Keratinocyte (primary cell): Measurements from ENCODE around the gene GCM1. TPM values are rescaled to one million over a fixed set of nuclear protein-coding genes. Genes with fewer than 3 reads are reported as not detected.

Source experiments
- DNase-seq: peaks from one replicate; pipeline ENCODE4 v3.0.0-alpha.2; 2011; ENCODE audit warnings: low read depth, missing footprints, low spot score
- FAIRE-seq: peaks from 2 replicates; lab custom pipeline; 2011; peaks lifted over from hg19 to GRCh38; lab: Jason Lieb, UNC
- H2AFZ ChIP-seq: 2 replicates; pipeline ENCODE4 v1.6.0; 2012; ENCODE audit warnings: low read length, control low read depth, inconsistent platforms; ENCODE audit not compliant: control insufficient read depth
- H3K27ac ChIP-seq: 2 replicates; pipeline ENCODE4 v1.5.1; 2011; ENCODE audit warnings: low read length; ENCODE audit not compliant: control insufficient read depth, insufficient read depth
- H3K27me3 ChIP-seq: 3 replicates; pipeline ENCODE4 v1.6.0; 2011; ENCODE audit warnings: low read length; ENCODE audit not compliant: control insufficient read depth, insufficient read depth; ENCODE audit errors: extremely low read depth
- H3K36me3 ChIP-seq, 2 experiments: 2 replicates in 1 of 2; 3 replicates in 1 of 2; pipeline ENCODE4 v1.5.1; 2011; ENCODE audit warnings: low read length in 2 of 2, mild to moderate bottlenecking in 1 of 2; ENCODE audit not compliant: control insufficient read depth in 2 of 2, insufficient read depth in 2 of 2; ENCODE audit errors: extremely low read depth in 1 of 2
- H3K4me1 ChIP-seq: 3 replicates; pipeline ENCODE4 v1.5.1; 2011; ENCODE audit warnings: low read length; ENCODE audit not compliant: control insufficient read depth, insufficient read depth; ENCODE audit errors: extremely low read depth
- H3K4me2 ChIP-seq: 3 replicates; pipeline ENCODE4 v1.6.0; 2011; ENCODE audit warnings: low read depth, low read length; ENCODE audit not compliant: control insufficient read depth, insufficient read depth; ENCODE audit errors: extremely low read depth
- H3K4me3 ChIP-seq, 3 experiments: fragments of 200-600 bp in 1 of 3; sonication (generic) in 1 of 3; 2 replicates in 2 of 3; 3 replicates in 1 of 3; pipeline ENCODE4 v1.5.1; 2011 to 2016; ENCODE audit warnings: low read length in 3 of 3, mild to moderate bottlenecking in 3 of 3, control low read depth in 2 of 3, inconsistent platforms in 1 of 3, low read depth in 1 of 3, mixed read lengths in 1 of 3, mixed run types in 1 of 3, moderate library complexity in 1 of 3; ENCODE audit not compliant: control insufficient read depth in 2 of 3, insufficient read depth in 2 of 3; ENCODE audit errors: extremely low read depth in 1 of 3
- H3K79me2 ChIP-seq: 2 replicates; pipeline ENCODE4 v1.6.0; 2012; ENCODE audit warnings: low read length; ENCODE audit not compliant: control insufficient read depth, insufficient read depth
- H3K9ac ChIP-seq: 3 replicates; pipeline ENCODE4 v1.6.0; 2011; ENCODE audit warnings: low read length; ENCODE audit not compliant: control insufficient read depth, insufficient read depth; ENCODE audit errors: extremely low read depth
- H3K9me1 ChIP-seq: 3 replicates; pipeline ENCODE4 v1.6.0; 2011; ENCODE audit warnings: low read length; ENCODE audit not compliant: control insufficient read depth, insufficient read depth; ENCODE audit errors: extremely low read depth
- H3K9me3 ChIP-seq: 2 replicates; pipeline ENCODE4 v1.5.1; 2012; ENCODE audit warnings: low read depth, low read length; ENCODE audit not compliant: control insufficient read depth
- H4K20me1 ChIP-seq: 3 replicates; pipeline ENCODE4 v1.6.0; 2011; ENCODE audit warnings: low read length; ENCODE audit not compliant: control insufficient read depth, insufficient read depth; ENCODE audit errors: extremely low read depth
- EZH2 ChIP-seq: IDR thresholded peaks from one replicate; pipeline ENCODE4 v1.6.1; 2012; ENCODE audit warnings: inconsistent platforms, mild to moderate bottlenecking, low read length, moderate library complexity
- dilution Hi-C: fragments of 300-500 bp; cut with MboI; formaldehyde crosslinking; loops from one replicate; pipeline ENCODE4 v1.7.0; 2020; ENCODE audit warnings: low sequenced_read_pairs; ENCODE audit not compliant: extremely low pct_ligation_motif_present
- polyA plus RNA-seq, 5 experiments: library from polyadenylated mRNA; depleted of rRNA in 3 of 5; stranded (reverse) in 3 of 5; stranded (forward) in 1 of 5; unstranded in 1 of 5; fragments of >200 nt; gene quantifications; 1 replicate in 1 of 5; 2 replicates in 3 of 5; 3 replicates in 1 of 5; pipeline versions ENCODE4 v1.2.1 to v1.2.3, GENCODE V29; 2011 to 2012; ENCODE audit warnings: missing spikeins in 2 of 5, low read depth in 1 of 5, low replicate concordance in 1 of 5
- TF ChIP-seq, protein P1 (sequence below), 3 experiments: IDR thresholded peaks in 1 of 3; conservative IDR thresholded peaks in 1 of 3; optimal IDR thresholded peaks in 1 of 3; 2 replicates in 2 of 3; 3 replicates in 1 of 3; pipeline versions ENCODE3 to v1.5.1; 2011; ENCODE audit warnings: low read length in 3 of 3, mild to moderate bottlenecking in 3 of 3, moderate library complexity in 2 of 3, control low read depth in 1 of 3, inconsistent platforms in 1 of 3; ENCODE audit not compliant: insufficient read depth in 2 of 3; ENCODE audit errors: extremely low read depth in 1 of 3

The GCM1 gene
- polyA plus RNA-seq, 1 donor (not counting 4 experiments of a cell fraction or from before 2014, with no cell fraction given) = not detected

- dilution Hi-C loops = no loop called here
Measured at GRCh38 chr6:53107091-53107490, 41.5 kb downstream of the GCM1 start.

DNA sequence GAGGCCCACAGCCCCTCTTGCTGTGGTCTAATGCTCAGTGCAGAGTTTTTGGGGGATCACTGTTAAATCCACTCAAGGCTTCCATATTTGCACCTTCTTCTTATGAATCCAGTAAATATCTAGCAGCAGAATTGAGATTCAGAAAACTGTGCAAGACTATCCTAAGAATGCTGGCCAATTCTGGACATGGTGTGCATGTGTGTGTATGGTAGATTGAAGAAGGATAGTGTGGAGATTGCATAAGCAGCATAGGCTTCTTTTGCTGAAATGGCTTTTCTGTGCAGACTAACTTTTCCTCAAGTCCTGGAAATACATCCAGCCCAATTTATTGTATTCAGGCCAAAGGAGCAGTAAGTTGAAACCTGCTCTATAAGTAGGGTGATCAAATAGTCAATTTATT lies 43.7 kb downstream of the GCM1 start:
- dilution Hi-C loops = no loop called here
- Histone ChIP-seq H3K9ac (no peak overlapping the region), H3K9me3 (no peaks in the 10 kb centered on the region), H3K27me3 (no peaks in the 10 kb centered on the region), H3K79me2 (no peaks in the 10 kb centered on the region), H3K4me2 (no peak overlapping the region), H3K4me3 (no peak overlapping the region), H4K20me1 (no peaks in the 10 kb centered on the region), H3K4me1 (peaks cover 5% of the 10 kb centered on the region), H3K9me1 (no peaks in the 10 kb centered on the region), H3K36me3 (peaks cover 5 to 7% of the 10 kb centered on the region in 2 experiments), H3K27ac (no peak overlapping the region), H2AFZ (no peak overlapping the region)
- FAIRE-seq = no peak
- TF ChIP-seq EZH2 = no peak
- TF ChIP-seq, protein P1, sequence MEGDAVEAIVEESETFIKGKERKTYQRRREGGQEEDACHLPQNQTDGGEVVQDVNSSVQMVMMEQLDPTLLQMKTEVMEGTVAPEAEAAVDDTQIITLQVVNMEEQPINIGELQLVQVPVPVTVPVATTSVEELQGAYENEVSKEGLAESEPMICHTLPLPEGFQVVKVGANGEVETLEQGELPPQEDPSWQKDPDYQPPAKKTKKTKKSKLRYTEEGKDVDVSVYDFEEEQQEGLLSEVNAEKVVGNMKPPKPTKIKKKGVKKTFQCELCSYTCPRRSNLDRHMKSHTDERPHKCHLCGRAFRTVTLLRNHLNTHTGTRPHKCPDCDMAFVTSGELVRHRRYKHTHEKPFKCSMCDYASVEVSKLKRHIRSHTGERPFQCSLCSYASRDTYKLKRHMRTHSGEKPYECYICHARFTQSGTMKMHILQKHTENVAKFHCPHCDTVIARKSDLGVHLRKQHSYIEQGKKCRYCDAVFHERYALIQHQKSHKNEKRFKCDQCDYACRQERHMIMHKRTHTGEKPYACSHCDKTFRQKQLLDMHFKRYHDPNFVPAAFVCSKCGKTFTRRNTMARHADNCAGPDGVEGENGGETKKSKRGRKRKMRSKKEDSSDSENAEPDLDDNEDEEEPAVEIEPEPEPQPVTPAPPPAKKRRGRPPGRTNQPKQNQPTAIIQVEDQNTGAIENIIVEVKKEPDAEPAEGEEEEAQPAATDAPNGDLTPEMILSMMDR (optimal IDR thresholded peaks at IDR 0.05 in 1 of 3, IDR thresholded peaks at IDR 0.05 in 1 of 3, conservative IDR thresholded peaks at IDR 0.05 in 1 of 3; ENCODE audit: extremely low read depth in 1 of 3, insufficient read depth in 2 of 3, low read length in 3 of 3) = no peak
- no peak for DNase-seq

More at GRCh38 chr6:53107091-53107490, 41.5 kb downstream of the GCM1 start:
- no peak overlapping the region for H3K4me2 ChIP-seq
- H4K20me1 ChIP-seq = no peaks in the 10 kb centered on the region
- H3K79me2 ChIP-seq = no peaks in the 10 kb centered on the region
- no peaks in the 10 kb centered on the region for H3K9me3 ChIP-seq
- H3K27me3 ChIP-seq = no peaks in the 10 kb centered on the region
- TF ChIP-seq, protein P1 (optimal IDR thresholded peaks at IDR 0.05 in 1 of 3, IDR thresholded peaks at IDR 0.05 in 1 of 3, conservative IDR thresholded peaks at IDR 0.05 in 1 of 3; ENCODE audit: extremely low read depth in 1 of 3, insufficient read depth in 2 of 3, low read length in 3 of 3) = no peak
- TF ChIP-seq EZH2 = no peak
- no peak overlapping the region for H3K4me3 ChIP-seq
- peaks cover 0 to 2% of the 10 kb centered on the region in 2 experiments for H3K36me3 ChIP-seq
- peak; percentile 91 for FAIRE-seq
- H3K27ac ChIP-seq = no peak overlapping the region
- H3K4me1 ChIP-seq = peaks cover 13% of the 10 kb centered on the region
- peak; percentile 15 for DNase-seq
- H3K9ac ChIP-seq = no peak overlapping the region
- no peaks in the 10 kb centered on the region for H3K9me1 ChIP-seq
- no peak overlapping the region for H2AFZ ChIP-seq
